CD4-positive, alpha-beta T cell treated with Interleukin-15 for 1 hour (primary cell): ENCODE results near the gene MAP1LC3B.
"Not testable (repeated sequence)": the region's sequence is repeated elsewhere in the genome, so short reads cannot be mapped to it uniquely, and the experiment has no call there.

Experiments
- DNase-seq: peaks from one replicate; pipeline ENCODE4 v3.0.0-alpha.2; 2020

Gene MAP1LC3B

GRCh38 chr16:87361916-87362619, 30.1 kb upstream of the MAP1LC3B start:
- DNase-seq: no peak

GRCh38 chr16:87362828-87363559, 29.1 kb upstream of the MAP1LC3B start:
- not testable (repeated sequence) for DNase-seq

- DNase-seq: no peak
Observed at GRCh38 chr16:87363771-87364455, 28.2 kb upstream of the MAP1LC3B start.

GRCh38 chr16:87365021-87365713, 27.0 kb upstream of the MAP1LC3B start:
- DNase-seq: no peak

GRCh38 chr16:87366288-87366687, 25.8 kb upstream of the MAP1LC3B start:
- DNase-seq: no peak

- no peak for DNase-seq
Observed at GRCh38 chr16:87366930-87367329, 25.2 kb upstream of the MAP1LC3B start.

GRCh38 chr16:87367529-87367928, 24.6 kb upstream of the MAP1LC3B start:
- no peak for DNase-seq

GRCh38 chr16:87368029-87368770, 23.9 kb upstream of the MAP1LC3B start:
- no peak for DNase-seq

- no peak for DNase-seq
Observed at GRCh38 chr16:87369117-87369765, 22.9 kb upstream of the MAP1LC3B start.

GRCh38 chr16:87369796-87370719, 22.1 kb upstream of the MAP1LC3B start:
- no peak for DNase-seq

GRCh38 chr16:87371261-87371866, 20.8 kb upstream of the MAP1LC3B start:
- no peak for DNase-seq

GRCh38 chr16:87372305-87372704, 19.8 kb upstream of the MAP1LC3B start:
- DNase-seq: no peak

- no peak for DNase-seq
Observed at GRCh38 chr16:87374313-87374712, 17.8 kb upstream of the MAP1LC3B start.

GRCh38 chr16:87375426-87376135, 16.6 kb upstream of the MAP1LC3B start:
- DNase-seq: no peak

- no peak for DNase-seq
Observed at GRCh38 chr16:87376660-87377059, 15.5 kb upstream of the MAP1LC3B start.

GRCh38 chr16:87379312-87379752, 12.8 kb upstream of the MAP1LC3B start:
- DNase-seq: not testable (repeated sequence)

GRCh38 chr16:87380403-87380802, 11.7 kb upstream of the MAP1LC3B start:
- DNase-seq: no peak

- no peak for DNase-seq
Observed at GRCh38 chr16:87380881-87381280, 11.3 kb upstream of the MAP1LC3B start.

GRCh38 chr16:87382023-87382785, 9.9 kb upstream of the MAP1LC3B start:
- DNase-seq: no peak
